Endometrial microvascular endothelial cells (primary cell): Measurements from ENCODE around the gene TFPT. TPM values are rescaled to one million over a fixed set of nuclear protein-coding genes. Genes with fewer than 3 reads are reported as not detected.

ENCODE experiments used
- in situ Hi-C: cut with HindIII; loops from 2 replicates; pipeline ENCODE4 v1.10.0; 2017; ENCODE audit warnings: low sequenced_read_pairs, low pct_unique_long_range_greater_than_20kb; ENCODE audit errors: inconsistent ontology term
- total RNA-seq: library from RNA; depleted of rRNA; stranded (reverse); fragments of >200 nt; gene quantifications from one replicate; pipeline ENCODE4 v1.2.3, GENCODE V29; 2015; ENCODE audit errors: inconsistent ontology term

TFPT gene
- 45.4 TPM for total RNA-seq

- in situ Hi-C loops, result no loop called here
Measured at GRCh38 chr19:54115109-54116063, at the start of gene TFPT, which contains the start of gene PRPF31. Gene TFPT (minus strand): TSS chr19:54115657. CDS start chr19:54115269, 388 bp downstream. Gene PRPF31 (plus strand): TSS chr19:54115754. CDS start chr19:54118279, 2,525 bp downstream.

- in situ Hi-C loops, result no loop called here
Measured at GRCh38 chr19:54165222-54165621, 49.8 kb upstream of the TFPT start.

GRCh38 chr19:54164369-54165068 lies 49.1 kb upstream of the TFPT start:
- in situ Hi-C loops, result no loop called here

GRCh38 chr19:54162884-54163283 lies 47.4 kb upstream of the TFPT start:
- in situ Hi-C loops, result no loop called here

- in situ Hi-C loops, result no loop called here
Measured at GRCh38 chr19:54162241-54162805, 46.9 kb upstream of the TFPT start.

- in situ Hi-C loops, result no loop called here
Measured at GRCh38 chr19:54160854-54161253, 45.4 kb upstream of the TFPT start.

- in situ Hi-C loops, result no loop called here
Measured at GRCh38 chr19:54160182-54160811, 44.8 kb upstream of the TFPT start.

GRCh38 chr19:54159352-54160181 lies 44.1 kb upstream of the TFPT start, which contains the start of gene LENG1:
Gene LENG1 (minus strand): TSS chr19:54159721. CDS start chr19:54159695, 26 bp downstream.
- in situ Hi-C loops, result no loop called here

- in situ Hi-C loops, result no loop called here
Measured at GRCh38 chr19:54158812-54159351, 43.4 kb upstream of the TFPT start.

GRCh38 chr19:54156953-54157352 lies 41.5 kb upstream of the TFPT start:
- in situ Hi-C loops, result no loop called here

GRCh38 chr19:54156490-54156889 lies 41.0 kb upstream of the TFPT start:
- in situ Hi-C loops, result no loop called here

GRCh38 chr19:54155694-54156093 lies 40.2 kb upstream of the TFPT start:
- in situ Hi-C loops, result no loop called here

- in situ Hi-C loops, result no loop called here
Measured at GRCh38 chr19:54154603-54155345, 39.3 kb upstream of the TFPT start.

- in situ Hi-C loops, result no loop called here
Measured at GRCh38 chr19:54153731-54154326, 38.4 kb upstream of the TFPT start.

- in situ Hi-C loops, result no loop called here
Measured at GRCh38 chr19:54152878-54153524, 37.5 kb upstream of the TFPT start.

GRCh38 chr19:54152267-54152666 lies 36.8 kb upstream of the TFPT start:
- in situ Hi-C loops, result no loop called here
